HG03280 (cell line): Measurements from ENCODE around the gene LILRA5.
"Not testable (repeated sequence)": the region's sequence is repeated elsewhere in the genome, so short reads cannot be mapped to it uniquely, and the experiment has no call there.

Source experiments
- ATAC-seq: cut with Tn5 transposase; IDR thresholded peaks from one replicate; pipeline ENCODE4 v1.9.1; 2021; ENCODE audit warnings: mild to moderate bottlenecking, moderate library complexity; ENCODE audit not compliant: unreplicated experiment

The LILRA5 gene

DNA sequence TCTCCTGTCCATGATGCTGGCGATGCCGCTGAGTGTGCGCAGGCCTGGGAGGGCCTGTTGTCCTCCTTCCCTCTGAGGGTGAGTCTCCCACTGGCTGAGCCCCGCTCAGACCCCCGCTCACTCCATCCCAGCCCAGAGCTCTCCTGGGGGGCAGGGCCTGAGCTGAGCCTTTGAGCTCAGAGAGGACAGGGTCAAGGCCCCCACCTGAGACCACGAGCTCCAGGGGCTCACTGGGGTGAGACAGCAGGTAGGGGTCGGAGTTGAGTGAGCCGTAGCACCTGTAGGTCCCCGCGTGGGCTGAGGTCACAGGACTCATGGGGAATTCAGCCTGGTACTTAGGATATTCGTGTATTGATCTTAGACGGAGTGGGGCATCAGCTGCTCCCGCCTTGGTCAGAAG, 34.9 kb downstream of the LILRA5 start:
- not testable (repeated sequence) for ATAC-seq

DNA sequence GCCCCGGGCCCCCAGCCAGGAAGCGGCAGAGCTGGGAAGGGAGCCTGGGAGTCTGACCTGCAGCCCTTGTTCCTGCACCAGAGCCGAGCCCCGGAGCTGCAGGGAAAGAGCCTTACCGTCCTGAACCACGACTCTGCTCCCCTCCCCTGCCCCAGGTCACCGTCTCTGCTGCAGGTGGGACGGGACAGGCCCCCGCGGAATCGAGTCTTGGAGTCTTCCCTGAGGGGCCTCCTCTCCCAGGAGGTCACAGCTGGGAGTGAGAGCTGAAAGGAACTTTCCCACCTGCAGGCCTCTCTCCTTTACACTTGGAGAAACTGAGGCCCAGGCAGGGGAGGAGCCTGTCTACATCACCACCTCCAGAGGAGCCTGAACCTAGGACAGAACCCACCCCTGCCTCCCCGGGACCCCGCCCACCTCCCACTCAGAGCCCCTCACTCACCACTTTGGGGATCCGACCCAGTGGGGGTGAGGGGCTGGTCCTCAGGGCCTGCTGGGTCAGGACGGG, 35.8 kb downstream of the LILRA5 start:
- not testable (repeated sequence) for ATAC-seq

DNA sequence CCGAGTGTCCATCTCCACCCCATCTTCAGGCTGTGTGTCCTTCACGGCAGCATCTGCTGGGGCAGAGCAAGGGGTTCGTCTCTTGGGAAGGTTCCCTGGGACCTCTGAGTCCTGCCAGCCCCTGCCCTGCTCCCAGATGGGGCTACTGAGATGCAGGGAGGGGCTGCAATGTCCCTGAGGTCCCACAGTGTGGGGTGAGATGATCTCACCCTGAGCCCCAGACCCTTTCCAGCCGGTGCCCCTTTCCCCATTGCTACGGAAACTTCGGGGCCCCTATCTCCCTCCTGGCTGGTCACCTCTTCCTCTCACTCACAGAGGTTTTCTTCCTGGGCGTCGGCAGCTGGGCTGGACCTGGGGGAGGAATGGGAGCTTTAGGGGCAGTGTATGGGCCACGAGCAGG, 37.0 kb downstream of the LILRA5 start:
- no peak for ATAC-seq

DNA sequence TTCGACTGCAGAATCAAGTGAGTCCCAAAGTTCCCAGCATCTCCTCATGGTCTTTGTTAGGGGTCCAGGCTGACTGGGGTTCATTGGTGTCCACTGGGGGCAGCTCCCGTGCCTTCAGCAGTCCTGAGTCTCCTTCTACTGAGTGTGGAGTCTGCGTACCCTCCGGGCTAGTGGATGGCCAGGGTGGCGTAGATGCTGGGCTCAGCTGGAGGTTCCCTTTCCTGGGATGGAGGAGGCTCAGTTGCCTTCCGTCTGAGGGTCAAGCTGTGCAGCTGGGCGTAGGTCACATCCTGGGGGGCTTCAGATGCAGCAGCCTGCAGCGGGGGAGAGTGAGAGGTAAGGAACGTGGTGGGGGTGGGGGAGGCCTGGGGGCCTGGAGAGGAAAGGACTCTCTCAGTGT, 38.5 kb downstream of the LILRA5 start:
- ATAC-seq: not testable (repeated sequence)

DNA sequence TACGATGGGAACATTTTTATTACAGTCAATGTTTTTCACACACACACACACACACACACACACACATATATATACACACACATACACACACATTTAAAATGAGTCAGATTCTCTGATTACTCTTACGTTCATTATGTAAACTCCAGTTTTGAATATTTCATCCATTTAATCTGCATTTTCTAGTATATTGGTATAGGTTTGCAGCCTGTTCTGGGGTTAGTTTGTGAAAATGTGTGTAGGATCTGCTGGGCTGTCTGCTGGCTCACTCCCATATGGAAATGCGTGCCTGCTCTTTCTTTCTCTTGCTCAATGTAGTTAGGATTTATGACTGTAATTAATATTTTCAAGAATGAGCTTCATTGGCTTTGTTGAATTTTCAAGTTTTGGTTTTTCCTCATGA, 39.1 kb downstream of the LILRA5 start:
- no peak for ATAC-seq

DNA sequence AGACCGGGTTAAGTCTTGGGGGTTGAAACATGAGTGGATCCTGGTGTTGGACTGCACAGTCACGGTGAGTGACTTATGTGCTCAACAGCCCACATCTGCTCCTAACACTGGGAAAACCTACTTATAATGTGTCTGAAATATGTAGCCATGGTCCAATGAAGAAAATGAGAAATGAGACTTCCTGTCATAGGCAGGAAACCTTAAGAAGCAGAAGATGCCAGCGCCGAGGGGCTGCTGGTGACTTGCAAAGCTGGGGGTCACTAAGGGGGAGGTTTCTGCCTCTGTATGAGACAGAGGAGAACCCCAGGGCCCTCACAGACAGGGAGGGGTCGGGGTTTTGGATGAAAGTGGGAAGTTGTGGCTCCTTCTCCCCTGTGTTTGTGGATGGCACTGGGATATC, 40.8 kb downstream of the LILRA5 start:
- not testable (repeated sequence) for ATAC-seq

DNA sequence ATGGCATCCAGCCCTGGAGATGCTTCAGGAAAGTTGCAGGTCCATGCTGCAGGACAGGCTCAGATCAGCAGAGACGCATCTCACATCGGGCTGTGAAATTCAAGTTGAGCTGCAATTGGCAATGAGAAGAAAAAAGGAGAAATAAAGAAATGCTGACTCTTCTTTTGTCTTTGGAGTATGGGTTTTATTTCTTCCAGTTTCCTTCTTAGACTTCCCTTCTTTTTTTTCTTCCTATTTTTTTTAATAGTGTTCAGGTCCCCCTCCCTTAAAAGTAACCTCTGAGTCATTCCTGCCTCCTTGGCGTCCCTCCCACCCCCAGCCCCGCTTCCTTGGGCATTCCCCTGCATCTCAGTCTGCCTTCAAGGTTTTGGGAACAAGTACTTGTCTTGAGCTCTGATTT, 41.4 kb downstream of the LILRA5 start:
- ATAC-seq: not testable (repeated sequence)

DNA sequence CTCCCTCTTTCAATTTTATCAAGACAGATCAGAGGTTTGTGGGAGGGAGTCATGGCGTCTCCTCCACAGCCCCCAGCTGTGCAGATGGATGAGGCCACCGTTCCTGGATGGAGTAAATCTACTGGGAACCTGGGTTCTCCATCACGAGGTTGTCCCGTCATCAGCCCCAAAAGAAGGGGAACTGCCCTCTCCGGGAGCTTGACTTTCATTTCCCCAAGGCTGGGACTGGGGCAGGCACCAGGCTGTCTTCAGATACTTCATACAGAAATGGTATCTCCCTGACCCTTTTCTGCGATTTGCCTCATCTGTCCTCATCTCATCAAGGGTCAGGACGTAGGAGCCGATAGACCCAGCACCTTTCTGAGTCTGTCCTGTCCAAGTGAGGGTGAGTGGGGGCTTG, 41.9 kb downstream of the LILRA5 start:
- ATAC-seq: no peak

DNA sequence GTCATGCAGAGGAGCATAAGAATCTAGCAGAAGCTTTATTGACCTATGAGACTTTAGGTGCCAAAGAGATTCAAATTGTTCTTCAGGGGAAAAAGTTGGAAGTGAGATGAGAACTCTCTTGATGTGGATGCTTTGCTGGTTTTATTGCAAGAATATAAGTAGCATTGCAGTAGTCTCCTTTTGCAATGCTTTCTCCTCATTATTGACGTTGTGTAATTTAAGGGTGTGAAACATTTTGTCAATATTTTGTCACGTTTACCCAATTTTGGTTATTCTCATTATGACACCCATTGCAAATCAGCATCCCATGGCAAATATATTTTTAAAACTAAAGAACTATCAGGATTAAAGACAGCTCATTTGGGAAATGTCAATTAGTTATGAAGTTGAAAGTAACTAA, 44.0 kb downstream of the LILRA5 start:
- no peak for ATAC-seq

DNA sequence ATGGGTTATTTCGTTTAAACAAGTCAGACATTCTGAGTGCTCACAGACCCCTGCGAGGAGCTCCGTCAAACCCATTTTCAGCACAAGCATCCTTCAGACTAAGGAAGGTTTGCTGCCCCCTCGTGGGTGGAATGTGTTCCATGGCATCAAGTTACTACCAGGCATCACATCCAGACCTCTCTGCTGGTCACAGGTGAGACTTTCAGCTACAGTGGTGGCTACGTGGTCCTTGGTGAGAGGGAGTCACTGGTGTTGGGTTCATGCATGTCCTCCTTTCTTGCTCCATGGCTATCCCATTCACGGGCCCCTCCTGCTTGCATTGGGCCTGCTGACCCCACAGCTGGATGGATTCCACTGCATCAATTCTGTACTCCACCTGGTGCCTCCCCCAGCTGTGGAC, 46.8 kb downstream of the LILRA5 start:
- ATAC-seq: no peak

DNA sequence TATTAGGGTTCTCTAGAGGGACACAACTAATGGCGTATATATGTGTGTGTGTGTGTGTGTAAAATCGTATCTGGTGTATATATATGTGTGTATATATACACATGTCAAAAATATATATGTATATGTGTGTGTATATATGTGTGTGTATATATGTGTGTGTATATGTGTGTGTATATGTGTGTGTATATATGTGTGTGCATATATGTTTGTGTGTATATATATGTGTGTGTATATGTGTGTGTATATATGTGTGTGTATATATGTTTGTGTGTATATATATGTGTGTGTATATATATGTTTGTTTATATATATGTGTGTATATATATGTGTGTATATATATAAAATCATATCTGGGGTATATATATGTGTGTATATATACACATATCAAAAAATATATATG, 50.5 kb downstream of the LILRA5 start:
- ATAC-seq: no peak

DNA sequence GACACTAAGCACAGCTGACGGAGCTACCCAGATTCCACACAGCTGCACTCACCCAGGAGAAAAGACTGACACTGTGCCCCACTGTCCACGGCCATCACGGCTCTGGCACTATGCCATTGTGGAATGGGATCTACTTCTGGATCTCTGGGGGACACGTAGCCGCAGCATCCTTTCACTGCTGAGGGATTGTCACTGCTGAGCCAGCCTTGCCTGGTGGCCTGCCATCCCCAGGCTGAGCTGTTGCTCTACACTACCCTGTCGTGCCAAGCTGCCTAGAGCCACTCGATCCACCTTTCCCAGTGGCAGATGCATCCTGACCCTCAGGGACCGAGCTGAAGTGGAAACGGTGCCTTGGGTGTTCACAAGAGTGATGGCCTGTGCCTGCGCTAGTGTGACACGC, 50.9 kb downstream of the LILRA5 start:
- ATAC-seq: no peak

DNA sequence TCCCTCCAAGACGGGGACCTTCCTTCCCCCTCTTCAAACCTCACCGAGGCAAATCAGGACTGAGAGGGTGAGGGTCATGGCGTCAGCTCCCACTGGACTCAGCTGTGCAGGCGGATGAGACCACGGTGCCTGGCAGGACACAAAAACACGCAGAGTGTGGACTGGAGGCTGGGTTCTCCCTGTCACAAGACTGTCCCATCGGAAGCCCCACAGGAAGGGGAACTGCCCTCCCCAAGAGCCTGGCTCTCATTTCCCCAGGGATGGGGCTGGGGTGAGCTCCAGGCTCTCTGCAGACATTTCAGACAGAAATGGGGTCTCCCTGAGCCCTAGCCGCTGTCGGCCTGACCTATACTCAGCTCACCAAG, 55.9 kb downstream of the LILRA5 start, which contains the start of gene LILRB5:
Gene LILRB5, minus strand, starts transcription at position 158 of the 365 bp plus-strand sequence. Its CDS starts 80 bp downstream, at position 78.
- ATAC-seq: no peak
